Ectodermal cell (in vitro differentiated cells): ENCODE results near the gene DICER1.

Source experiments
- H3K27ac ChIP-seq: 2 replicates; pipeline ENCODE4 v1.7.0; 2013; ENCODE audit warnings: mild to moderate bottlenecking, low read depth, low read length; ENCODE audit not compliant: insufficient read depth, poor library complexity, severe bottlenecking
- H3K27me3 ChIP-seq: 2 replicates; pipeline ENCODE4 v1.7.0; 2013; ENCODE audit warnings: mild to moderate bottlenecking, low read length; ENCODE audit not compliant: insufficient read depth, control insufficient read depth, poor library complexity, severe bottlenecking
- H3K36me3 ChIP-seq: one replicate; pipeline ENCODE4 v1.7.0; 2013; ENCODE audit warnings: low read length; ENCODE audit not compliant: control insufficient read depth, insufficient read depth
- H3K4me1 ChIP-seq: one replicate; pipeline ENCODE4 v1.7.0; 2013; ENCODE audit warnings: low read length; ENCODE audit not compliant: control insufficient read depth, insufficient read depth
- H3K4me3 ChIP-seq: 2 replicates; pipeline ENCODE4 v1.7.0; 2013; ENCODE audit warnings: low read depth, low read length, control low read depth; ENCODE audit not compliant: insufficient read depth
- H3K9me3 ChIP-seq: 2 replicates; pipeline ENCODE4 v1.7.0; 2013; ENCODE audit warnings: mild to moderate bottlenecking, low read length, moderate library complexity; ENCODE audit not compliant: control insufficient read depth
- WGBS, 2 experiments: methylation state at CpG; one replicate each; pipeline ENCODE4 v1.1.7; 2013; ENCODE audit warnings: missing lambda C conversion rate in 2 of 2; 5-methylcytosine and 5-hydroxymethylcytosine counted together

The DICER1 gene

GRCh38 chr14:95070748-95071435, 86.4 kb downstream of the DICER1 start:
- WGBS, 2 experiments: 86 to 87% methylated on average over 11 of the region's 11 CpGs
- Histone ChIP-seq H3K4me1 (peaks cover 17% of the 10 kb centered on the region), H3K27ac (no peak overlapping the region), H3K9me3 (no peaks in the 10 kb centered on the region), H3K36me3 (no peaks in the 10 kb centered on the region), H3K4me3 (no peak overlapping the region), H3K27me3 (no peaks in the 10 kb centered on the region)

DNA sequence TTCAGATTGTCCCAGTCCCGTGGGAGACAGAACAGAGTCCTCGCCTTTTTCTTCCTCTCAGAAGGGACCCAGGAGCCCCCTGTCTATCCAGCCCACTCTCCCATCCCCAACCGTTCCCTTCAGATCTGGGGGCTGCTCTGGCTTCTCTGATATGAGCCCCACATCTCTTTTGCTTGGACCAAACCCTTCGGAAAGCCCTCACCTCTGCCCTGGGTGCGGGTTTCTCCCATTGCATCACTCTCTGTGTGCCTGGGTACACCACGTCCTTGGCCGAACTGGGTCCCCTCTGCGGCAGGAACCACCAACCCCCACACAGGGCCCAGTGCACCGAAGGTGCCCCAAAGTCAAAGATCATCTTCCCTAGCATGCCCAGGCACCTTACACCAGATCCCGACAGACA, 87.8 kb downstream of the DICER1 start:
- 92 to 95% methylated on average over 10 of the region's 10 CpGs for WGBS, 2 experiments
- H3K27me3 ChIP-seq: no peaks in the 10 kb centered on the region
- no peaks in the 10 kb centered on the region for H3K36me3 ChIP-seq
- H3K9me3 ChIP-seq: no peaks in the 10 kb centered on the region
- no peak overlapping the region for H3K4me3 ChIP-seq
- H3K4me1 ChIP-seq: peaks cover 17% of the 10 kb centered on the region
- H3K27ac ChIP-seq: no peak overlapping the region

- Histone ChIP-seq H3K27me3 (no peaks in the 10 kb centered on the region), H3K4me3 (no peak overlapping the region), H3K4me1 (peaks cover 17% of the 10 kb centered on the region), H3K9me3 (no peaks in the 10 kb centered on the region), H3K36me3 (no peaks in the 10 kb centered on the region), H3K27ac (no peak overlapping the region)
- WGBS, 2 experiments: 74 to 75% methylated on average over 7 of the region's 7 CpGs
Observed at GRCh38 chr14:95069018-95069417, 88.3 kb downstream of the DICER1 start.

- Histone ChIP-seq H3K4me3 (no peak overlapping the region), H3K9me3 (no peaks in the 10 kb centered on the region), H3K27me3 (no peaks in the 10 kb centered on the region), H3K4me1 (peaks cover 17% of the 10 kb centered on the region), H3K27ac (no peak overlapping the region), H3K36me3 (no peaks in the 10 kb centered on the region)
- WGBS, 2 experiments: 80 to 83% methylated on average over 8 of the region's 8 CpGs
Observed at GRCh38 chr14:95068521-95068920, 88.8 kb downstream of the DICER1 start.

DNA sequence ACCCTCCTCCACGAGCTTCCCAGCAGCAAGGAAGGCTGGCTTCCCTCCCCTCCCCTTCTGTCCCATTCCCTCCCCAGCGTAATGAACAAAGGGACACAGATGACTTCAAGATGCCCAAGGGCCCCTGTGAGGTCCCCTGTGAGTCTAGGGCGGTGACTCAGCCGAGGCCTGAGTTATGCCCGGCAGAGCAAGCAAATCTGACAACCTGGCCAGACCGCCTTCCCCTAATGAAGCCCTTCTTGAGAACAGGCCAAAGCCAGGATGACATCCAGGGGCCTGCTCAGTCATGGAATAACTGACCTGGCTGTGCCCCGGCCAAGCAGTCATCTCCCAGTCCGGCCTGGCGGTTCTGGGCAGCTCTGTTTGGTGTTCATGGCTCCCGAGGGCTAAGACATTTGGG, 89.2 kb downstream of the DICER1 start:
- H3K4me1 ChIP-seq: peaks cover 17% of the 10 kb centered on the region
- H3K36me3 ChIP-seq: no peaks in the 10 kb centered on the region
- no peaks in the 10 kb centered on the region for H3K9me3 ChIP-seq
- H3K4me3 ChIP-seq: no peak overlapping the region
- WGBS, 2 experiments: 88 to 89% methylated on average over 10 of the region's 10 CpGs
- H3K27ac ChIP-seq: no peak overlapping the region
- H3K27me3 ChIP-seq: no peaks in the 10 kb centered on the region

GRCh38 chr14:95067526-95067925, 89.8 kb downstream of the DICER1 start:
- Histone ChIP-seq H3K36me3 (no peaks in the 10 kb centered on the region), H3K4me3 (no peak overlapping the region), H3K9me3 (no peaks in the 10 kb centered on the region)

GRCh38 chr14:95066427-95066986, 90.8 kb downstream of the DICER1 start:
- peaks cover 8% of the 10 kb centered on the region for H3K4me1 ChIP-seq
- no peak overlapping the region for H3K4me3 ChIP-seq
- no peaks in the 10 kb centered on the region for H3K27me3 ChIP-seq
- no peaks in the 10 kb centered on the region for H3K36me3 ChIP-seq
- H3K27ac ChIP-seq: no peak overlapping the region
- WGBS, 2 experiments: 92 to 93% methylated on average over 4 of the region's 4 CpGs
- no peaks in the 10 kb centered on the region for H3K9me3 ChIP-seq

More at GRCh38 chr14:95067526-95067925, 89.8 kb downstream of the DICER1 start:
- H3K4me1 ChIP-seq: peaks cover 17% of the 10 kb centered on the region
- no peaks in the 10 kb centered on the region for H3K27me3 ChIP-seq
- 95% methylated on average over 4 of the region's 4 CpGs for WGBS, 2 experiments
- no peak overlapping the region for H3K27ac ChIP-seq

DNA sequence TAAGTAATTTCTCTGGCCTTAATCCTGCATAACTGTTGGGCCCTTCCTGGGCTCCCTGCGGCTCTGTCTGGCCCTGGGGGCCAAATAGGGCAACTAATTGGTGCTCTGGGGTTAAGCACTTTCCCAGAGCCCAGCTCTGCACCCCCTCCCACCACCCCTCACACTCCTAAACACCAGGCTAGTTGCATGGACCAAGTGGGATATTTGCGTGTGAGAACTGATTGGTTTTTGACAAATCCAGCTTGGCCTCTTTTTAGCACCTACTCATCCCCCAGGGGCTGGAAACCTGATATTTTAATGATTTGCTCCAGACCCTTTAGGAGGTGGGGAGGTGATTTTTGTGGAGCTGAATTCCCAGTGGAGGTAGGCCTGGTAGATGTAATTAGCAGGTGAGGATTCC, 91.9 kb downstream of the DICER1 start:
- no peaks in the 10 kb centered on the region for H3K4me1 ChIP-seq
- H3K9me3 ChIP-seq: no peaks in the 10 kb centered on the region
- H3K27ac ChIP-seq: no peak overlapping the region
- no peaks in the 10 kb centered on the region for H3K27me3 ChIP-seq
- no peaks in the 10 kb centered on the region for H3K36me3 ChIP-seq
- WGBS, 2 experiments: 93 to 98% methylated on average over 2 of the region's 2 CpGs
- H3K4me3 ChIP-seq: no peak overlapping the region

- Histone ChIP-seq H3K27ac (no peak overlapping the region), H3K4me3 (no peak overlapping the region), H3K9me3 (no peaks in the 10 kb centered on the region), H3K36me3 (no peaks in the 10 kb centered on the region), H3K4me1 (no peaks in the 10 kb centered on the region), H3K27me3 (no peaks in the 10 kb centered on the region)
- WGBS, 2 experiments: 93 to 96% methylated on average over 2 of the region's 2 CpGs
Observed at GRCh38 chr14:95064734-95065133, 92.6 kb downstream of the DICER1 start.

GRCh38 chr14:95064256-95064655, 93.1 kb downstream of the DICER1 start:
- H3K9me3 ChIP-seq: no peaks in the 10 kb centered on the region
- no peaks in the 10 kb centered on the region for H3K4me1 ChIP-seq
- H3K4me3 ChIP-seq: no peak overlapping the region
- no peaks in the 10 kb centered on the region for H3K36me3 ChIP-seq
- no peak overlapping the region for H3K27ac ChIP-seq
- 96 to 97% methylated on average over 6 of the region's 6 CpGs for WGBS, 2 experiments
- no peaks in the 10 kb centered on the region for H3K27me3 ChIP-seq
